NCI-H2227 (cell line): Measurements from ENCODE around the gene ZNF33B.
"Not testable (repeated sequence)": the region's sequence is repeated elsewhere in the genome, so short reads cannot be mapped to it uniquely, and the experiment has no call there.

Source experiments
- DNase-seq: peaks from one replicate; lab custom pipeline; 2025; ENCODE audit not compliant: unreplicated experiment; lab: John Stamatoyannopoulos, UW

Gene ZNF33B

DNA sequence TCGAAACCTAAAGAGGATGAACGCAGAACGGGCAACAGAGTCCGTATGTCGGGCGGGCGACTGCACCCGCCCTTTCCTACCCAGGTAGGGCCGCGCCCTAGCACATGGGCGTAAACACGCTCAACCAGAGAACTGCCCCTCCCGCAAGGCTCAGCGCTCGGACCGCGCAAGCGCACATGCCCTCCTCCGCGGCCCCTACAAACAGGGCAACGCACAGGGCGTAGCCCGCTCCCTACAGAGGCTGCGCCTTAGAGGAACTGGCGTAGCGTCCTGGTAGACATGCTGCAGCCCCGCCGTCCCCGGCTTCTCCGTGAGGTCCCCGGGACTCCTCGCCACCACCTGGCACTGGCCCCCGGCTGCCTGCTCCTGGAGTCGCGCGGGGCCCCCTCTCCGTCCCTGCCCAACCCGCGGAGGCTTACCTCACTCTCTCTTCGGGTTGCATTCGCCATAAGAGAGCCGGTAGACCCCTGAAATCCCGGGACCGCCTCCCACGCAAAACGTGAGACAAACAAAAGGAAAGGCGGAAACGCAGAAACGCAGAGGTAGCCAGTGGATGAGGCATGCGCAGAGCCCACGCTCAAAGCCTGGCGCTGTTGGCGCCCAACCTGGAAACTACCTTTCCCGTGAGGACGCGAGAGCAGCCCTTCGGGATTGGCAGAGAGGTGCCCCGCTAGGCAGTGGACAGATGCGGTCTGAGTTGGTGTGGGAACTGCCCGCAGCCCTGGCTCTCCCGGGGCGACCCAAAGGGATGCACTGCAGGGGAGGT is at the start of gene ZNF33B:
TSS of gene ZNF33B (minus strand) at position 516 of the 766 bp plus-strand sequence. CDS start 1,642 bp downstream, outside the sequence.
- DNase-seq, result peak; percentile 93

GRCh38 chr10:42684517-42684916 is 46.1 kb upstream of the ZNF33B start:
- no peak for DNase-seq

- no peak for DNase-seq
These were observed 41.9 kb upstream of the ZNF33B start for GRCh38 chr10:42680267-42680666.

DNA sequence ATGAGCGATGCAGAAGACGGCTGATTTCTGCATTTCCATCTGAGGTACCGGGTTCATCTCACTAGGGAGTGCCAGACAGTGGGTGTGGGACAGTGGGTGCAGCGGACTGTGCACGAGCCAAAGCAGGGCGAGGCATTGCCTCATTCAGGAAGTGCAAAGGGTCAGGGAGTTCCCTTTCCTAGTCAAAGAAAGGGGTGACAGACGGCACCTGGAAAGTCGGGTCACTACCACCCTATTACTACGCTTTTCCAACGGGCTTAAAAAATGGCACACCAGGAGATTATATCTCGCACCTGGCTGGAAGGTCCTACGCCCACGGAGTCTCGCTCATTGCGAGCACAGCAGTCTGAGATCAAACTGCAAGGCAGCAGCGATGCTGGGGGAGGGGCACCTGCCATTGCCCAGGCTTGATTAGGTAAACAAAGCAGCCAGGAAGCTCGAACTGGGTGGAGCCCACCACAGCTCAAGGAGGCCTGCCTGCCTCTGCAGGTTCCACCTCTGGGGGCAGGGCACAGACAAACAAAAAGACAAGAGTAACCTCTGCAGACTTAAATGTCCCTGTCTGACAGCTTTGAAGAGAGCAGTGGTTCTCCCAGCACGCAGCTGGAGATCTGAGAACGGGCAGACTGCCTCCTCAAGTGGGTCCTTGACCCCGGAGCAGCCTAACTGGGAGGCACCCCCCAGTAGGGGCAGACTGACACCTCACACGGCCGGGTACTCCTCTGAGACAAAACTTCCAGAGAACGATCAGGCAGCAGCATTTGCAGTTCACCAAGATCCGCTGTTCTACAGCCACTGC is 27.0 kb upstream of the ZNF33B start:
- not testable (repeated sequence) for DNase-seq

DNA sequence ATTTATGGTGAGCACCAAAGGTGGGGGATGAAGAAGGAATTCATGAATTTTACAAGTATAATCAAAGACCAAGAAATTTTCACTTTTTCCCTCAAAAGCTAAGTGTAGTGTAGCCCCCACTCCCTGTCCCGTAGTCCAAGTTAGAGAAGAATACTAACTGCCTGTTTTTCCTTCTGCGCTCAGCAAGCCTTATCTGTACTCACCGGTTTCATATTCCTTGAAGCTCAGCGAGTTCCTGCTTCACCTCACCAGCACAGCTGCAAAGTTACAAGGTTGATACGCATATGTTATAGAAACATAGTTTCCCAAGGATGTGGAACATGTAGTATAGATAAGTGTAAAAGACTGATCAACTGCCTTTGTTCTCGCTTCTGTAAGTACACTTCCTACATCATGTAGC is 16.0 kb upstream of the ZNF33B start:
- DNase-seq, result no peak

GRCh38 chr10:42652858-42653257 is 14.5 kb upstream of the ZNF33B start:
- no peak for DNase-seq

GRCh38 chr10:42650374-42650773 is 12.0 kb upstream of the ZNF33B start:
- no peak for DNase-seq

DNA sequence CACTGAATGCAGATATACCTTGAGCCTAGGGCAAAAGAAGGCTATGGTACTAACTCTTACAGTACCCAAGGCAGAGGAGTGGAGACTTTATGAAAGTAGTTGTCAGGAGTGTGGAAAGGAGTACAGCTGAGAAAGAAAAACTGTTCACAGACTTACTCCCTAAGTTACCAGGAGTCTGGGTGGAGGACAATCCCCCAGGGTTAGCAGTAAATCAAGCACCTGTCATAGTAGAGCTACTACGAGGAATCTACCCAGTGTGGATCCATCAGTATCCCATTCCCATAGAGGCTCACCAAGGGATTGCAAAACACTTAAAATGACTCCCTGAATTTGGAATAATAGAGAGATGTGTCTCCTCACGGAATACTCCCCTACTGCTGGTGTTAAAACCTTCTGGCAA is 10.1 kb upstream of the ZNF33B start:
- DNase-seq, result no peak

DNA sequence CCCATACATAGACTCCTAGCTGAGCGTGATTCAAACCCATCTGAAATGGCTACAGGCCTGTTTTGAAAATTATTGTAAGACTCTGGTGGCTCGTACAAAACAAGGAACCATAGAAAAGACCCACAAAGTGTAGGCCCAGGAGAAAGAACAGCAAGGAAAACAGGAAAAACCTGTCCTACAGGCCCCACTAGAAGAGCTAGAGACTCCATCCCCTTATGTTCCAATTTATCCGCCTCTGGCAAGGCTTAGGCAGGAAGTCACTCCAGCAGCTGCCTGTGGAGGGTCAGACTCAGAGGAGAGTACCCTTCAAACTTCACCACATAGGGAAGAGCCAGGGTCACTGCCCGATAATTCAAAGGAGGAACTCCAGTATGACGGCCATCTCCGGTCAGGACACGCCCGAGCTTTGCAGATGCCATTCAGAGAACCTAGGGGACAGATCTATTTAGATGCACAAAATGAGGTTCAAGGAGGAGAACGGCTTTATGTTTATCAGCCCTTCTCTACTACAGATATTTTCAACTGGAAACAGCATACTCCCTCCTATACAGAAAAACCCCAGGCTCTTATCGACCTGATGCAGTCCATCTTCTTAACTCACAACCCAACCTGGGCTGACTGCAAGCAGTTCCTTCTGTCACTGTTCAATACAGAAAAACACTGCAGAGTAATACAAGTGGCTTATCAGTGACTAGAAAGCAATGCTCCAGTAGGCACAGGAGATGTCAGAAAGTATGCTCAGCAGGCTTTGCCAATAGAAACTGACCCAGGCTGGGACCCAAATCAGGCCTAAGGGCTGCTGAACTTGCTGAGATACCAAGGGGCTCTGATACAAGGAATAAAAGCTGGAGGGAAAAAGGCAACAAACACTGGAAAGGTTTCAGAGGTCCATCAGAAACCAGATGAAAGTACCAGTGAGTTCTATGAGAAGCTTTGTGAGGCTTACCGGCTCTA is 8.6 kb upstream of the ZNF33B start:
- no peak for DNase-seq

GRCh38 chr10:42646214-42646613 is 7.8 kb upstream of the ZNF33B start:
- DNase-seq, result no peak

GRCh38 chr10:42645516-42645915 is 7.1 kb upstream of the ZNF33B start:
- no peak for DNase-seq

GRCh38 chr10:42645103-42645502 is 6.7 kb upstream of the ZNF33B start:
- no peak for DNase-seq

- DNase-seq, result no peak
These were observed 2.4 kb upstream of the ZNF33B start for GRCh38 chr10:42640610-42641229.

GRCh38 chr10:42638821-42639270 is 476 bp upstream of the ZNF33B start:
- no peak for DNase-seq

DNA sequence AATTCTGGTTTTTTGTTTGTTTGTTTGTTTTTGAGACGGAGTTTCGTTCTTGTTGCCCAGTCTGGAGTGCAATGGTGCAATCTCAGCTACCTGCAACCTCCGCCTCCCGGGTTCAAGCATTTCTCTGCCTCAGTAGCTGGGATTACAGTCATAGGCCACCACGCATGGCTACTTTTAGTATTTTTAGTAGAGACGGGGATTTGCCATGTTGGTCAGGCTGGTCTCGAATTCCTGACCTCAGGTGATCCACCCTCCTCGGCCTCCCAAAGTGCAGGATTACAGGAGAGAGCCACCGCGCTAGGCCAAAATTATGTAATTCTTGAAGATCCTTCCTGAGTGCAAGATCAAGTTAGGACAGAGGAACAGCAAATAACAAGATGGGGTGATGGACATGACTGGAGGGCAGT is 719 bp downstream of the ZNF33B start:
- DNase-seq, result no peak

- peak; percentile 1 for DNase-seq
These were observed 1.2 kb downstream of the ZNF33B start for GRCh38 chr10:42637142-42637541.

GRCh38 chr10:42635098-42635497 is 3.3 kb downstream of the ZNF33B start:
- DNase-seq, result no peak

GRCh38 chr10:42632564-42632963 is 5.8 kb downstream of the ZNF33B start:
- DNase-seq, result no peak

GRCh38 chr10:42630537-42631134 is 7.7 kb downstream of the ZNF33B start:
- no peak for DNase-seq

DNA sequence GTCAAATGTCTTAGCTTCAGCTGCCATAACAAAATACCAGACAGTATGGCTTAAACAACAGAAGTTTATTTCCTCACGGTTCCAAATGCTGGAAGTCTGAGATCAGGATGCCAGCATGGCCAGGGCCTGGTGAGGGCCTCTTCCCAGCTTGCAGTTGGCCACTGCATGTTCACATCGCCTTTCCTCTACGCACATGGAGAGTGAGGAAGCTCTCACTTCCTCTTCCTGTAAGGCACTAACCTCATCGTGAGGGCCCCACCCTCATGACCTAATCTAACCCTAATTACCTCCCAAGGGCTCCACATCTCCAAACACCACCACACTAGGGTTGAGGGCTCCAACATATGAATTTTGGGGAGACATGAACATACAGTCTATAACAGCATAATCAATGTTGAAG is 14.4 kb downstream of the ZNF33B start:
- no peak for DNase-seq
